Pancreas (tissue), 10 donors: ENCODE measurements around the gene C11orf91. TPM values are rescaled to one million over a fixed set of nuclear protein-coding genes. Genes with fewer than 3 reads are reported as not detected.
A peak's percentile ranks its signal among the peaks of the same experiment; 100 is the strongest.

ENCODE experiments used
- ATAC-seq, 4 donors: fragments of 200-7000 bp; cut with Tn5 transposase; one replicate each; pipeline versions ENCODE4 v1.8.0 to v1.9.1; 2020; ENCODE audit warnings: mild to moderate bottlenecking in 4 of 4, moderate library complexity in 4 of 4
- DNase-seq, 6 donors: peaks; one replicate each; pipeline ENCODE4 v3.0.0-alpha.2; 2020
- FAIRE-seq: peaks from 2 replicates; lab custom pipeline; 2012; peaks lifted over from hg19 to GRCh38; lab: Jason Lieb, UNC
- H3K27ac ChIP-seq, 4 donors: fragments of 200-600 bp; sonication (generic); 1 replicate in 3 of 4; 2 replicates in 1 of 4; pipeline versions ENCODE4 v1.5.0 to v1.8.0; 2020
- H3K27me3 ChIP-seq, 4 donors: fragments of 200-600 bp; one replicate each; pipeline ENCODE4 v1.8.0; 2021
- H3K36me3 ChIP-seq, 3 donors: fragments of 200-600 bp; sonication (generic) in 1 of 3; one replicate each; pipeline versions ENCODE4 v1.5.0 to v1.8.0; 2020 to 2021
- H3K4me1 ChIP-seq, 3 donors: fragments of 200-600 bp; one replicate each; pipeline ENCODE4 v1.8.0; 2021
- H3K4me3 ChIP-seq, 4 donors: fragments of 200-600 bp; sonication (generic) in 2 of 4; one replicate each; pipeline versions ENCODE4 v1.5.0 to v1.8.0; 2020 to 2021
- H3K9me3 ChIP-seq, 4 donors: fragments of 200-600 bp; one replicate each; pipeline ENCODE4 v1.8.0; 2021
- WGBS, 2 donors: extraction: QIAGEN DNeasy Blood & Tissue Kit; methylation state at CpG; one replicate each; pipeline ENCODE4 v1.1.7; 2013; 5-methylcytosine and 5-hydroxymethylcytosine counted together
- intact Hi-C, 3 donors: fragments of 100-400 bp; cut with DNase I; formaldehyde crosslinking; loops; one replicate each; pipeline versions ENCODE4 v1.11.1 to v1.14.2; 2022
- polyA plus RNA-seq, 2 donors: library from polyadenylated mRNA; stranded (reverse); fragments of 200-250 nt; gene quantifications; one replicate each; pipeline ENCODE4 v1.2.3, GENCODE V29; 2013
- total RNA-seq, 6 donors: library from RNA; stranded (reverse); fragmentation: NEBNext Ultra II Directional in 4 of 6; extraction: Animal tissue kit (Norgen Biotek cat#: 25700) in 4 of 6; gene quantifications; one replicate each; pipeline versions ENCODE4 v1.2.1 to v1.2.4, GENCODE V29; 2021 to 2023
- TF ChIP-seq, protein P1 (sequence below), 4 donors: fragments of 200-600 bp; sonication (generic) in 3 of 4; IDR thresholded peaks; one replicate each; pipeline versions ENCODE4 v1.5.0 to v1.8.0; 2021; ENCODE audit warnings: antibody characterized with exemption in 4 of 4
- donor health status: healthy with polysubstance abuse.
- donor health status: DM: no; HTN: no; CAD: no; lungs with moderate emphysema.
- donor health status: DM: no; HTN: no; CAD: no.
- donor health status: control.
- donor health status: control.
- donor health status: Bipolar disorder and iron deficiency.
- donor health status: DM: yes; HTN: yes; CAD: no.
- donor health status: DM: no; HTN: no; CAD: no.
- donor health status: DM: no; HTN: no; CAD: no.
- donor health status: DM: yes; HTN: yes; CAD: no.

The C11orf91 gene
- total and polyA plus RNA-seq, 8 donors: 0.26 to 0.31 (median 0.28) TPM; not detected in 5

DNA sequence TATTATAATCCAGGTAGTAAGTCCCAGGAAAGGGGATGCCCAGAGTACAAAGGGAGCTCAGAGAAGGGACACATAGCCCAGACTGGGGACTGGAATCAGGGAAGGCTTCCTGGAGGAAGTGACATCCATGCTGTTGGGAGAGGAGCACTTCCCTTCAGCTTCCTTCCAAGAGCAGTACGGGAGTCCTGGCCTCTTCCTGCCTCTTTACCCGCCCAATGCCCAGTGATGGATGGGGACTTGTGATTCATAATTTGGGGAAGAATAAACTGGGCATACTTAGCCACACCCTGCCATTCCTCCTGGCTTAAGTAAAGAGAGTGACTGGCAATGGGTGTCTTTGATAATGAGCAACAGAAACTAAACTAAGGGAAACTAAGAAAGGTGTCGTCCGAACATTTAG, 11.5 kb downstream of the C11orf91 start:
- intact Hi-C loops: loop anchor here in 1 of 3 donors (10.0 kb wide), 2 partner anchors 324 to 524 kb away; partner anchors contain the start of gene CSTF3
- H3K9me3 ChIP-seq: no peaks in the 10 kb centered on the region
- DNase-seq: no peak
- H3K27ac ChIP-seq: peak overlapping the region in 3 of 4 donors; percentile 16 to 95 (median 91)
- no peaks in the 10 kb centered on the region for H3K36me3 ChIP-seq
- H3K27me3 ChIP-seq: no peaks in the 10 kb centered on the region
- no peak overlapping the region for H3K4me3 ChIP-seq
- FAIRE-seq: no peak
- H3K4me1 ChIP-seq: peaks cover 13 to 51% (median 28%) of the 10 kb centered on the region in 3 donors
- WGBS, 2 donors: 80 to 89% methylated on average over 4 of the region's 4 CpGs
- ATAC-seq: no peak
- TF ChIP-seq, protein P1, sequence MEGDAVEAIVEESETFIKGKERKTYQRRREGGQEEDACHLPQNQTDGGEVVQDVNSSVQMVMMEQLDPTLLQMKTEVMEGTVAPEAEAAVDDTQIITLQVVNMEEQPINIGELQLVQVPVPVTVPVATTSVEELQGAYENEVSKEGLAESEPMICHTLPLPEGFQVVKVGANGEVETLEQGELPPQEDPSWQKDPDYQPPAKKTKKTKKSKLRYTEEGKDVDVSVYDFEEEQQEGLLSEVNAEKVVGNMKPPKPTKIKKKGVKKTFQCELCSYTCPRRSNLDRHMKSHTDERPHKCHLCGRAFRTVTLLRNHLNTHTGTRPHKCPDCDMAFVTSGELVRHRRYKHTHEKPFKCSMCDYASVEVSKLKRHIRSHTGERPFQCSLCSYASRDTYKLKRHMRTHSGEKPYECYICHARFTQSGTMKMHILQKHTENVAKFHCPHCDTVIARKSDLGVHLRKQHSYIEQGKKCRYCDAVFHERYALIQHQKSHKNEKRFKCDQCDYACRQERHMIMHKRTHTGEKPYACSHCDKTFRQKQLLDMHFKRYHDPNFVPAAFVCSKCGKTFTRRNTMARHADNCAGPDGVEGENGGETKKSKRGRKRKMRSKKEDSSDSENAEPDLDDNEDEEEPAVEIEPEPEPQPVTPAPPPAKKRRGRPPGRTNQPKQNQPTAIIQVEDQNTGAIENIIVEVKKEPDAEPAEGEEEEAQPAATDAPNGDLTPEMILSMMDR (IDR thresholded peaks at IDR 0.05): no peak

DNA sequence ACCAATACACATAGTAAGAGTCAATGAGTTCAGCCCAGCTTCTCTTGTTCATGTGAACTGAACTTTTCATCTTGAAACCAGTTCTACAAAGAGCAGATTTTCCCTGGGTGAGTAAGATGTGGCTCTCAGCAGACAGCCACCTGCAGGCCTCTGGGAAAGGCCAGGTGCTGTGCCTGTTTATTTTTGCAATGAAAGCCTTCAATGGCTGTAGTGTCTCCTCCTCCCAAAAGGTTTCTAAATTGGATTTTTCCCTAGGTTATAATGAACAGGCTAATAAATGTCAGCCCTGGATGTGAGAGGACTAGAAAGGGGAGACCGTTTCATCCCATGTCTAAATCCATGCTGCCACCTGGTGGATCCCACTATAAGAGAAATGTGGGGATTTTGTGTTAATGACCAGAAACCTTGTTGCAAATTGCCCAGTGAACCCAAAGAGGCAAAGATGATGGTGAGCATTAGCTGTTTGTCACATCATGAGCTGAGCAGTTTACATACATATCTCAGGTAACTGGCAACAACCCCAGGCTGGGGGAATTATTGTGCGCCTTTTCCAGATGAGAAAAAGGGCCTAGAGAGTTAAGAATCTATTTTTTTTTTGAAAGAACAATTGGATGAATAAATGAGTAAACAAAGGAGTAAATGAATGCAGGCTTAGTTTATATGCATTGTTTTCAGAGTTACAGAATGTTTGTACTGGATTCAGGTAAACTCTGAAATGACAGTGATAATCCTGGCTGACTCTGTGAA, 12.7 kb downstream of the C11orf91 start:
- Histone ChIP-seq H3K27ac (no peak overlapping the region), H3K9me3 (no peaks in the 10 kb centered on the region), H3K36me3 (no peaks in the 10 kb centered on the region), H3K4me3 (no peak overlapping the region), H3K4me1 (peaks cover 11 to 39% (median 20%) of the 10 kb centered on the region in 3 donors), H3K27me3 (no peaks in the 10 kb centered on the region)
- ATAC-seq: peak in 2 of 4 donors; percentile 12 to 21
- TF ChIP-seq, protein P1 (IDR thresholded peaks at IDR 0.05): peak in 3 of 4 donors; percentile 10 to 38 (median 30)
- DNase-seq: peak in 1 of 6 donors; percentile 49
- WGBS, 2 donors: 60 to 61% methylated on average over 2 of the region's 2 CpGs
- FAIRE-seq: no peak
- intact Hi-C loops: loop anchor here in 1 of 3 donors (10.0 kb wide), 2 partner anchors 323 to 523 kb away; partner anchors contain the start of gene CSTF3

DNA sequence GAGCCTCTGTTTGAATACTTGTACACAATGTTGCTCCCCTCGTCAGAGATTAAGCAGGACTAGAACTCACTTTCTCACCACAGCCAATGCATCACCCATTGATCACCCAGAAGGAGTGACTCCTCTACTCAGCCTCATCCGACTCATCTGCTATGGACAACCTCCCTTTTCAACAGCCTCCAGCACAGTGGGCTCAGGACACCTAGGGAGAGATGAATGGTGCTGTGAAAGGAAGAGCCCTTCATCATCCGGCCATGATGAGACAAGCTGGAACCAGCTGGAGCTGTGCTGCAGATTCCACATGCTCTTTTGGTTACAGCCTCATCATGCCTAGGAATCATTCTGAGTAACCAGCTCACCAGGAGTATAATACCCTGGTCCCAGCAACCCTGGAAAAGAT, 15.5 kb downstream of the C11orf91 start:
- no peaks in the 10 kb centered on the region for H3K27me3 ChIP-seq
- 65 to 69% methylated on average over 3 of the region's 3 CpGs for WGBS, 2 donors
- no peak overlapping the region for H3K27ac ChIP-seq
- intact Hi-C loops: loop anchor here in 1 of 3 donors (10.0 kb wide), 2 partner anchors 320 to 520 kb away; partner anchors contain the start of gene CSTF3
- ATAC-seq (no peak), FAIRE-seq (no peak), DNase-seq (no peak)
- H3K4me1 ChIP-seq: peaks cover 0 to 11% (median 0%) of the 10 kb centered on the region in 3 donors
- H3K9me3 ChIP-seq: no peaks in the 10 kb centered on the region
- H3K36me3 ChIP-seq: no peaks in the 10 kb centered on the region
- TF ChIP-seq, protein P1 (IDR thresholded peaks at IDR 0.05): no peak
- no peak overlapping the region for H3K4me3 ChIP-seq

DNA sequence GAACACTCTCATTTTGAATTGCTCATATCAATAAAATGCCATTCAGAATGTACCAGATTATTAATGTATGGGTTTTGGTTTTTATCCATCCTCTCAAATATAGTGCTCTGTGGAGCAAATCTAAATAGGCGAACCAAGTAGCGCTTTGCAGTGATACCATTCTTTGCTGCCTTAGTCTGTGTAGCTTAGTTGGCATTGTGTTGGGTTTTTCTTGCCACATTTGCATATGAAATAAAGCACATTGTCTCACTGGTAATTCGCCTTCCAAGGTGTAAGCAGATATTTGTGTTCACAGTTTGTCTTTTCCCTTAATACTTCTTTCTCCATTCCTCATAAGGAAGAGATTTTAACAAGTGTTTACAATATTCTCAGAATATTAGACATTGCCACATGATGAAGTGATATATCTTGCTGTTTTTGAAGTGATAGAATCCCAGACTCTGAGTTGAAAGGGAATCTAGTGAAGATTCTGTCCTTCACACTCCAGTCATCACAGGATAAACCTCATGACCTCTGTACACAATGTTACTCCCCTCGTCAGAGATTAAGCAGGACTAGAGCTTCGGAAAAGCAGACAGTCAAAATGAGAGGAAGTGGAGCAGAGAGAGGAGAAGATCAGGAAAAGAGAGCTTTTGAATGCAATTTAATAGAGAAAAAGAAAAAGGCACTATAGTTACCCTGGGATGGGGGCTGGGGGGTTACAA, 16.5 kb downstream of the C11orf91 start:
- no peak for ATAC-seq
- no peaks in the 10 kb centered on the region for H3K9me3 ChIP-seq
- H3K27ac ChIP-seq: no peak overlapping the region
- DNase-seq: no peak
- intact Hi-C loops: loop anchor here in 1 of 3 donors (10.0 kb wide), 2 partner anchors 319 to 519 kb away; partner anchors contain the start of gene CSTF3
- WGBS, 2 donors: 80 to 88% methylated on average over 5 of the region's 5 CpGs
- no peaks in the 10 kb centered on the region for H3K36me3 ChIP-seq
- H3K4me3 ChIP-seq: no peak overlapping the region
- H3K4me1 ChIP-seq: peaks cover 0 to 3% (median 0%) of the 10 kb centered on the region in 3 donors
- TF ChIP-seq, protein P1 (IDR thresholded peaks at IDR 0.05): no peak
- no peaks in the 10 kb centered on the region for H3K27me3 ChIP-seq
- FAIRE-seq: no peak
